B cell (primary cell): ENCODE measurements around the gene SPINDOC.

Experiments
- CTCF ChIP-seq: fragments of 200-600 bp; IDR thresholded peaks from one replicate; pipeline ENCODE4 v1.8.0; 2022; ENCODE audit warnings: antibody characterized with exemption, mild to moderate bottlenecking
- EZH2 ChIP-seq: IDR thresholded peaks from 2 replicates; pipeline ENCODE4 v1.6.1; 2012; ENCODE audit warnings: borderline replicate concordance, low read depth, mild to moderate bottlenecking, moderate library complexity, low read length; ENCODE audit not compliant: insufficient read depth, poor library complexity, severe bottlenecking

GRCh38 chr11:63779039-63779438 is 34.2 kb upstream of the SPINDOC start:
- TF ChIP-seq CTCF, result no peak
- TF ChIP-seq EZH2, result no peak
